ENCODE results near the gene HACD2. TPM values are rescaled to one million over a fixed set of nuclear protein-coding genes. Genes with fewer than 3 reads are reported as not detected.

Gene HACD2
- total and polyA plus RNA-seq, 12 donors, result 6.8 to 14.1 (median 10.6) TPM

DNA sequence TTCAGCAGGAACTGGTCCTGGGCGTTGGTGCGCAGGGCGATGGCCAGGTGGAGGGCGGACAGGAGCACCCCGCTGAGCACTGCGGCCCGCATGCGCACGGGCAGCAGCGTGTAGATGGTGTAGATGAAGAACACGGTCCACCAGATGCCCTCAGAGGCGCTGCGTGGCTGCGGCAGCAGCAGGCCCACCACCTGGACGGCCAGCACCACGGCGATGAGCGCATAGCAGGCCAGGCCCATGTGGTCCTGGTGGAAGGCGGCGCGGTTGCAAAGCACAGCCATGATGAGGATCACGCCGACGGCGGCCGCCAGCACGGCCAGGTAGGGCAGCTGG, 137.5 kb downstream of the HACD2 start:
- Histone ChIP-seq H3K9me3 (no peaks in the 10 kb centered on the region), H3K4me3 (peak overlapping the region; percentile 43 to 81 (median 72)), H3K4me1 (peaks cover 7 to 52% (median 26%) of the 10 kb centered on the region in 9 donors), H3K36me3 (no peaks in the 10 kb centered on the region), H3K27me3 (peaks cover 0 to 76% (median 27%) of the 10 kb centered on the region in 7 donors), H3K27ac (peak overlapping the region; percentile 64 to 95 (median 88))
- DNase-seq (peak in 1 of 2 donors; percentile 37), ATAC-seq (peak in 5 of 8 donors; percentile 2 to 23 (median 9))
- TF ChIP-seq, protein P1, sequence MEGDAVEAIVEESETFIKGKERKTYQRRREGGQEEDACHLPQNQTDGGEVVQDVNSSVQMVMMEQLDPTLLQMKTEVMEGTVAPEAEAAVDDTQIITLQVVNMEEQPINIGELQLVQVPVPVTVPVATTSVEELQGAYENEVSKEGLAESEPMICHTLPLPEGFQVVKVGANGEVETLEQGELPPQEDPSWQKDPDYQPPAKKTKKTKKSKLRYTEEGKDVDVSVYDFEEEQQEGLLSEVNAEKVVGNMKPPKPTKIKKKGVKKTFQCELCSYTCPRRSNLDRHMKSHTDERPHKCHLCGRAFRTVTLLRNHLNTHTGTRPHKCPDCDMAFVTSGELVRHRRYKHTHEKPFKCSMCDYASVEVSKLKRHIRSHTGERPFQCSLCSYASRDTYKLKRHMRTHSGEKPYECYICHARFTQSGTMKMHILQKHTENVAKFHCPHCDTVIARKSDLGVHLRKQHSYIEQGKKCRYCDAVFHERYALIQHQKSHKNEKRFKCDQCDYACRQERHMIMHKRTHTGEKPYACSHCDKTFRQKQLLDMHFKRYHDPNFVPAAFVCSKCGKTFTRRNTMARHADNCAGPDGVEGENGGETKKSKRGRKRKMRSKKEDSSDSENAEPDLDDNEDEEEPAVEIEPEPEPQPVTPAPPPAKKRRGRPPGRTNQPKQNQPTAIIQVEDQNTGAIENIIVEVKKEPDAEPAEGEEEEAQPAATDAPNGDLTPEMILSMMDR (IDR thresholded peaks at IDR 0.05), result no peak
- intact Hi-C loops (cut with DNase I), result loop anchor here in 7 of 10 donors (5.0 to 10.0 kb wide), 8 partner anchors 35 to 120 kb away; no protein-coding TSS in a partner anchor
- 36 to 63% methylated on average over 27 of the region's 27 CpGs for WGBS, 2 donors

DNA sequence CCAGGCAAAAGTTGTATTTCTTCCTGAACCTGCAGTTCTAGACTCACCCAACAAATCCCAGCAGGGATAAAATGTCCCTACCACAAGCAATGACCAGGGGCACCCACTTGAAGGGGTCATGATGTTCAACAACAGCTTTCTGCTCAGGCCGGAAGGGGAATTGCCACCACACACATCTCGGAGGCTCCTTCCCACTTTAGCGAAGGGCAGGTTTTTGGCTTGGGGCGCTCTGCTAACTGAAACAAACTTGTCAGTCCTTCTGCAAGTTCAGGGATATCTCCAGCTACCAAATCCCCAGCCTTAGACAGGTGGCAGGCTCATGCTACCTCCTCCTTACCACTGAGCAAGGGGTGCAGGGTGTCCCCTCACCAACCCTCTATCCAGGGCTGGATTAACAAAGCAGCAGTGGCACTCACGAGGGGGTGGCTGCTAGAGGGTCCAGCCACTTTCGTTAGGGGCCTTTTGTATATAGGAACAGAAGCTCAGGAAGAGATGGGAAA, 138.2 kb downstream of the HACD2 start:
- WGBS, 2 donors, result 49 to 52% methylated on average over 6 of the region's 6 CpGs
- DNase-seq (no peak), ATAC-seq (peak in 2 of 8 donors; percentile 1 to 5)
- Histone ChIP-seq H3K4me1 (peaks cover 7 to 60% (median 30%) of the 10 kb centered on the region in 9 donors), H3K27me3 (peaks cover 0 to 73% (median 27%) of the 10 kb centered on the region in 7 donors), H3K36me3 (no peaks in the 10 kb centered on the region), H3K9me3 (no peaks in the 10 kb centered on the region), H3K4me3 (peak overlapping the region; percentile 43 to 81 (median 72)), H3K27ac (peak overlapping the region; percentile 64 to 95 (median 88))
- TF ChIP-seq, protein P1 (IDR thresholded peaks at IDR 0.05), result no peak
- intact Hi-C loops (cut with DNase I), result loop anchor here in 7 of 10 donors (5.0 to 10.0 kb wide), 8 partner anchors 34 to 119 kb away; no protein-coding TSS in a partner anchor

DNA sequence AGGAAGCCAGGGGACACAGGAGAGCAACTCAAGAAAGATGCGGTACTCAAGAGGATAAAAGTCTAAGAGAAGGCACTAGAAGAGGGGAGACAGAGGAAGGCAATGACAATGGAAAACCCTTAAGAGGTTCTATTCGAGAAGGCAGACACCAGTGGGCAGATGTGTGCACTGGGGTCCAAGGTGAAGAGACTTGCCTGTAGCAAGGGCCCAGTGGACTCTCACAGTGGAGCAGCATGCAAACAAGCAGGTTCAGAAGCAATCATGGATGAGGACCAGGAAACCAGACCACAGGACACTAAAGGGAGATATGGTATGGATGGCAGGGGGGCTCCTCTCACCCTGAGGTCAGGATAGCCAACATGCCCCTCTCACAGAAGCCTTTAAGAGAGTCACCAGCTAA, 138.6 kb downstream of the HACD2 start:
- peak overlapping the region; percentile 29 to 81 (median 72) for H3K4me3 ChIP-seq
- ATAC-seq, result no peak

DNA sequence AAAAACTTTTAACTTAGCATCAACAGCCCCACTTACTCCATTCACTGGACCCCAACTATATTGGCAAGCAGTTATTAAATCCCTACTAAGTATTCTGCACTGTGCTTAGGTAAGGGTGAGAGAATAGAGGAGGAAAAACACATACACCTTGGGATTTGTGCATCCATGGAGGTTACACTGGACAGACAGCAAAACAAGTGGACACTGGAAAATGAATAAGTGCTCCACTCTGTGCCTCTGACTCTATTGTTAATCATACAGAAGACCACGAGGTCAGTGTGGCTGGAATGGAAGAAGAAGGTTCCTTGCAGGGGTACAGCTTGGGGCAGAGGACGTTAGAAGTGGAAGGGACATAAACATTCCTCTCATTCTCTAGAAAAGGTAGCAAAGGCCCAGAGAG, 139.2 kb downstream of the HACD2 start:
- no peaks in the 10 kb centered on the region for H3K9me3 ChIP-seq
- ATAC-seq (no peak), DNase-seq (no peak)
- peak overlapping the region; percentile 29 to 81 (median 72) for H3K4me3 ChIP-seq
- H3K27me3 ChIP-seq, result peaks cover 0 to 63% (median 25%) of the 10 kb centered on the region in 7 donors
- H3K27ac ChIP-seq, result peak overlapping the region in 8 of 10 donors; percentile 32 to 95 (median 84)
- intact Hi-C loops (cut with DNase I), result loop anchor here in 7 of 10 donors (5.0 to 10.0 kb wide), 8 partner anchors 33 to 118 kb away; no protein-coding TSS in a partner anchor
- H3K36me3 ChIP-seq, result no peaks in the 10 kb centered on the region
- TF ChIP-seq, protein P1 (IDR thresholded peaks at IDR 0.05), result no peak
- peaks cover 7 to 68% (median 30%) of the 10 kb centered on the region in 9 donors for H3K4me1 ChIP-seq
- WGBS, 2 donors, result 16 to 39% methylated on average over 2 of the region's 2 CpGs

More for the DNA sequence above, 138.6 kb downstream of the HACD2 start:
- 44 to 52% methylated on average over 2 of the region's 2 CpGs for WGBS, 2 donors
- Histone ChIP-seq H3K27ac (peak overlapping the region; percentile 64 to 95 (median 88)), H3K4me1 (peaks cover 7 to 64% (median 30%) of the 10 kb centered on the region in 9 donors), H3K9me3 (no peaks in the 10 kb centered on the region), H3K36me3 (no peaks in the 10 kb centered on the region), H3K27me3 (peaks cover 0 to 68% (median 26%) of the 10 kb centered on the region in 7 donors)
- TF ChIP-seq, protein P1 (IDR thresholded peaks at IDR 0.05), result no peak
- DNase-seq, result no peak
- intact Hi-C loops (cut with DNase I), result loop anchor here in 7 of 10 donors (5.0 to 10.0 kb wide), 8 partner anchors 34 to 119 kb away; no protein-coding TSS in a partner anchor
